GM12878 (cell line): ENCODE data around the gene NANOS1. TPM values are rescaled to one million over a fixed set of nuclear protein-coding genes. Genes with fewer than 3 reads are reported as not detected.

Experiments used
- ATAC-seq: fragments of 200-7000 bp; cut with Tn5 transposase; 3 replicates; pipeline ENCODE4 v1.9.1; 2020; ENCODE audit warnings: mild to moderate bottlenecking, moderate library complexity
- BruUV-seq: library from RNA; stranded (reverse); fragments of 400-500 nt; replicated peaks from 2 replicates; lab custom pipeline; 2021; lab: Mats Ljungman, UMichigan
- CTCF ChIA-PET: fragments of 300-600 bp; sonication (Branson Sonifier 250); formaldehyde crosslinking; extraction: SDS; loops from one replicate; lab custom pipeline; 2021; ENCODE audit warnings: inconsistent platforms; lab: Yijun Ruan, JAX
- POLR2A ChIA-PET: fragments of 350-600 bp; formaldehyde crosslinking; extraction: SDS; loops from one replicate; lab custom pipeline; 2021; ENCODE audit warnings: inconsistent platforms; lab: Charles Lee
- RAD21 ChIA-PET: fragments of 300-600 bp; sonication (Branson Sonifier 250); formaldehyde crosslinking; loops from one replicate; lab custom pipeline; 2023; ENCODE audit warnings: antibody characterized with exemption; ENCODE audit not compliant: unreplicated experiment; lab: Charles Lee
- SMC1A ChIA-PET: fragments of 300-600 bp; sonication (Branson Sonifier 250); formaldehyde crosslinking; loops from one replicate; lab custom pipeline; 2023; ENCODE audit not compliant: unreplicated experiment, uncharacterized antibody; lab: Charles Lee
- DNase-seq: peaks from one replicate; pipeline ENCODE4 v3.0.0-alpha.2; 2011; ENCODE audit warnings: low read depth, low spot score
- FAIRE-seq: peaks from 3 replicates; lab custom pipeline; 2011; peaks lifted over from hg19 to GRCh38; lab: Jason Lieb, UNC
- H2AFZ ChIP-seq: 2 replicates; pipeline ENCODE4 v1.6.0; 2011; ENCODE audit warnings: low read depth, low read length, control low read depth; ENCODE audit not compliant: control insufficient read depth
- H3K27ac ChIP-seq: 2 replicates; pipeline ENCODE4 v1.5.1; 2011; ENCODE audit warnings: control low read depth; ENCODE audit not compliant: control insufficient read depth, insufficient read depth
- H3K27me3 ChIP-seq, 2 experiments: replicated peaks in 1 of 2; 2 replicates each; pipeline versions ENCODE4 v1.6.0 to v1.6.1; 2011; ENCODE audit warnings: low read length in 1 of 2; ENCODE audit not compliant: control insufficient read depth in 2 of 2, insufficient read depth in 2 of 2
- H3K36me3 ChIP-seq, 2 experiments: 2 replicates each; pipeline ENCODE4 v1.5.1; 2011; ENCODE audit warnings: low read length in 1 of 2; ENCODE audit not compliant: control insufficient read depth in 2 of 2, insufficient read depth in 2 of 2
- H3K4me1 ChIP-seq: 2 replicates; pipeline ENCODE4 v1.6.1; 2011; ENCODE audit warnings: mild to moderate bottlenecking, low read length, moderate library complexity, mixed read lengths; ENCODE audit not compliant: control insufficient read depth, insufficient read depth
- H3K4me2 ChIP-seq: 2 replicates; pipeline ENCODE4 v1.6.0; 2011; ENCODE audit warnings: control low read depth; ENCODE audit not compliant: control insufficient read depth, insufficient read depth
- H3K4me3 ChIP-seq: fragments of 200-600 bp; sonication (generic); 2 replicates; pipeline ENCODE4 v1.5.1; 2016
- H3K79me2 ChIP-seq: 2 replicates; pipeline ENCODE4 v1.6.0; 2011; ENCODE audit warnings: low read length; ENCODE audit not compliant: control insufficient read depth, insufficient read depth
- H3K9ac ChIP-seq: 2 replicates; pipeline ENCODE4 v1.8.0; 2011; ENCODE audit warnings: low read length, control low read depth, mixed read lengths; ENCODE audit not compliant: control insufficient read depth, insufficient read depth
- H3K9me3 ChIP-seq: replicated peaks from 3 replicates; pipeline ENCODE4 v1.5.1; 2011; ENCODE audit warnings: mild to moderate bottlenecking, low read length; ENCODE audit not compliant: control insufficient read depth, insufficient read depth
- H4K20me1 ChIP-seq: 2 replicates; pipeline ENCODE4 v1.6.0; 2011; ENCODE audit not compliant: control insufficient read depth, insufficient read depth
- CREM ChIP-seq: IDR thresholded peaks from 2 replicates; pipeline ENCODE4 v1.6.1; 2014; ENCODE audit warnings: antibody characterized with exemption, low read depth
- EP300 ChIP-seq, 2 experiments: fragments of 150-350 bp in 1 of 2; IDR thresholded peaks; 2 replicates each; pipeline ENCODE4 v1.6.1; 2011 to 2012; ENCODE audit warnings: low read depth in 2 of 2, low read length in 2 of 2, borderline replicate concordance in 1 of 2, improper control_type of control experiment in 1 of 2, inconsistent platforms in 1 of 2; ENCODE audit not compliant: control insufficient read depth in 1 of 2
- FOXM1 ChIP-seq: IDR thresholded peaks from 2 replicates; pipeline ENCODE4 v1.6.1; 2012; ENCODE audit warnings: low read depth, mild to moderate bottlenecking, inconsistent platforms, low read length, moderate library complexity
- GABPA ChIP-seq: IDR thresholded peaks from 2 replicates; pipeline ENCODE4 v1.6.1; 2014; ENCODE audit warnings: antibody characterized with exemption, low read depth, mild to moderate bottlenecking, inconsistent platforms
- JUNB ChIP-seq: IDR thresholded peaks from 2 replicates; pipeline ENCODE4 v1.6.1; 2016; ENCODE audit warnings: antibody characterized with exemption, mild to moderate bottlenecking
- MTA2 ChIP-seq: fragments of 450-650 bp; IDR thresholded peaks from 2 replicates; pipeline ENCODE4 v1.6.1; 2016; ENCODE audit warnings: low read depth, mild to moderate bottlenecking, moderate library complexity
- NFYA ChIP-seq: IDR thresholded peaks from 2 replicates; pipeline ENCODE4 v1.6.1; 2011; ENCODE audit warnings: low read depth, mild to moderate bottlenecking, low read length, improper control_type of control experiment, borderline replicate concordance
- RCOR1 ChIP-seq: conservative IDR thresholded peaks from 2 replicates; pipeline ENCODE4 v1.6.1; 2012; ENCODE audit warnings: low read depth, low read length, improper control_type of control experiment
- REST ChIP-seq: IDR thresholded peaks from 2 replicates; pipeline ENCODE4 v1.6.1; 2012; ENCODE audit warnings: mild to moderate bottlenecking, low read depth, low read length
- STAT3 ChIP-seq: IDR thresholded peaks from 2 replicates; pipeline ENCODE4 v1.6.1; 2011; ENCODE audit warnings: low read depth, low read length, improper control_type of control experiment
- ZBTB11 ChIP-seq: fragments of 450-650 bp; formaldehyde crosslinking; IDR thresholded peaks from 2 replicates; pipeline ENCODE4 v1.5.0; 2022; ENCODE audit warnings: mild to moderate bottlenecking, missing genetic modification characterization
- ZNF274 ChIP-seq: IDR thresholded peaks from one replicate; pipeline ENCODE4 v1.8.0; 2011; ENCODE audit not compliant: insufficient read length, insufficient read depth
- WGBS: methylation state at CpG from one replicate; pipeline ENCODE4 v1.1.6; 2016; ENCODE audit warnings: low lambda C conversion rate; ENCODE audit not compliant: insufficient replicate concordance, insufficient coverage; ENCODE audit errors: missing lambda C conversion rate; 5-methylcytosine and 5-hydroxymethylcytosine counted together
- in situ Hi-C: fragments of 300-500 bp; cut with MboI; formaldehyde crosslinking; loops from 9 replicates; pipeline ENCODE4 v1.14.3; 2018; ENCODE audit warnings: mixed read lengths
- intact Hi-C: fragments of 100-400 bp; cut with micrococcal nuclease; formaldehyde crosslinking; loops from one replicate; pipeline ENCODE4 v1.14.2; 2022; ENCODE audit not compliant: unreplicated experiment
- polyA plus RNA-seq, 11 experiments: library from polyadenylated mRNA; depleted of rRNA in 4 of 11; unstranded in 6 of 11; stranded (reverse) in 5 of 11; fragments of >200 nt; fragmentation: Nextera tagmentation in 4 of 11; fragmentation: Illumina TruSeq in 1 of 11; extraction: Ambion mirVana in 4 of 11; extraction: Trizol in 1 of 11; gene quantifications; 1 replicate in 1 of 11; 2 replicates in 10 of 11; pipeline versions ENCODE4 v1.2.1 to v1.2.3, GENCODE V29; 2011 to 2016; ENCODE audit warnings: inconsistent platforms in 2 of 11, missing spikeins in 2 of 11, low read depth in 1 of 11
- total RNA-seq, 4 experiments: library from RNA; depleted of rRNA in 3 of 4; stranded (reverse); fragments of >200 nt in 3 of 4; fragmentation: Illumina TruSeq in 1 of 4; extraction: Trizol in 1 of 4; gene quantifications; 2 replicates each; pipeline versions ENCODE4 v1.2.1 to v1.2.3, GENCODE V29; 2013 to 2021

The NANOS1 gene
- total and polyA plus RNA-seq, 10 of the 15 experiments (the other 5 are each of a cell fraction or from before 2014, with no cell fraction given) = 0.03 to 0.55 (median 0.28) TPM; not detected in 2

GRCh38 chr10:118998183-118998582, 31.3 kb upstream of the NANOS1 start:
- Histone ChIP-seq H3K9me3 (no peaks in the 10 kb centered on the region; the same call in 2 of the 3 replicates), H3K27ac (no peak overlapping the region), H3K9ac (no peak overlapping the region), H3K79me2 (no peaks in the 10 kb centered on the region), H3K4me3 (no peak overlapping the region), H3K27me3 (peaks cover 1 to 6% of the 10 kb centered on the region in 2 experiments; a peak in 3 of 4 replicates), H3K36me3 (no peaks in the 10 kb centered on the region), H2AFZ (no peak overlapping the region), H3K4me2 (no peak overlapping the region), H3K4me1 (no peaks in the 10 kb centered on the region), H4K20me1 (no peaks in the 10 kb centered on the region)
- ChIA-PET SMC1A (no interaction called here), POLR2A (no interaction called here), CTCF (no interaction called here), RAD21 (interaction anchor here (0.7 kb wide), 1 partner anchor 1539 kb away, joined by 3 read pairs; no protein-coding TSS in a partner anchor)
- FAIRE-seq (no peak), DNase-seq (no peak), ATAC-seq (no peak)
- intact Hi-C loops = no loop called here
- no TSS peak for BruUV-seq
- TF ChIP-seq MTA2 (no peak), STAT3 (no peak), FOXM1 (no peak), RCOR1 (no peak), ZNF274 (no peak), CREM (no peak), ZBTB11 (no peak), GABPA (no peak), REST (no peak), JUNB (no peak), NFYA (no peak), EP300 (IDR thresholded peaks at IDR 0.05; ENCODE audit: borderline replicate concordance in 1 of 2, control insufficient read depth in 1 of 2, low read depth in 2 of 2, low read length in 2 of 2) (no peak)
- WGBS = 39% methylated on average over 5 of the region's 5 CpGs
- in situ Hi-C loops = no loop called here
